ENCODE data around the gene NELFA. TPM values are rescaled to one million over a fixed set of nuclear protein-coding genes. Genes with fewer than 3 reads are reported as not detected.
A peak's percentile ranks its signal among the peaks of the same experiment; 100 is the strongest.

Gene NELFA
- total and polyA plus RNA-seq, 5 donors from 2014 or later = 20.2 to 50.7 (median 28.0) TPM

DNA sequence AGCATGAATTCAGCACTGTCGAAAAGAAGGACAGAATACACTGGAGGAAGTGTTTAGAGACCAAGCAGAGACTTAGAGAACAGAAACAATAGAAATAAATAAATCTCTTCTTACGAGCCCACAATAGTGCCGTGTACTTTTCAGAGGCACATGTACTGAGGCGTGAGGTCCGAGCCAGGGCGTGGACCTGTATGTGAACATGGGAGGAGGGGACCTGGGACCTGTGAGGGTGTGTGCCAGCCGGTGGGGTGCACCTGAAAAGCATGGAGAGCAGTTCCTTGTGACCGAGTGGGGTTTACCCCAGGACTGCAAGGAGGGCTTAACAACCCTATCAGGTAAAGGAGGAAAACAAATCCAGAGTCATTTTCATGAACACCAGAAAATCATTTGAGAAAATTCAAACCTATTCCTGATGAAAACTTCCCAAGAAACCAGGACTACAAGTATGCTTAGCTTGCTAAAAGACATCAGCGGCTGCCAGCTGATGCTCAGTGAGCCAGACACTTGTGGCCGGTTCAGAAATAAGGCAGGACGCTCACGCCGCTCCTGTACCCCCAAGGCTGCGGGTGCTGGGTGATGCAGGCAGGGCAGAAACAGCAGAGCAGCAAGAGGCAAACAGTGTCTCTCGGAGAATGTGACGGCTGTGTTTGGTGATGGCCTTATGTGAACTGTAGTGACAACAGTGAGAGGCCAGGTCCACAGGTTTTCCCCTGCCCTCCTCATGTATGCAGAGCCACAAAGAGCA is 37.1 kb downstream of the NELFA start:
- no peak for ATAC-seq (ENCODE audit: low read depth in 2 of 2)
- Histone ChIP-seq H3K4me1 (ENCODE audit: control insufficient read depth, insufficient read depth, low read length, poor library complexity, severe bottlenecking) (no peaks in the 10 kb centered on the region), H3K36me3 (ENCODE audit: control insufficient read depth, insufficient read depth, low read length) (peaks cover 63% of the 10 kb centered on the region), H3K9me3 (ENCODE audit: control insufficient read depth in 2 of 2, low read length in 2 of 2) (no peaks in the 10 kb centered on the region), H3K4me3 (ENCODE audit: low read depth, low read length) (no peak overlapping the region), H3K27me3 (ENCODE audit: control insufficient read depth, insufficient read depth, low read length) (no peaks in the 10 kb centered on the region), H3K27ac (ENCODE audit: insufficient read depth, low read length, poor library complexity, severe bottlenecking) (no peak overlapping the region)
- H3K27me3 Mint-ChIP-seq = no peaks in the 10 kb centered on the region
- no peaks in the 10 kb centered on the region for H3K9me3 Mint-ChIP-seq
- peaks cover 0 to 4% (median 0%) of the 10 kb centered on the region in 4 donors for H3K4me1 Mint-ChIP-seq
- no peak overlapping the region for H3K4me3 Mint-ChIP-seq
- H3K36me3 Mint-ChIP-seq = peaks cover 40% of the 10 kb centered on the region
- DNase-seq = no peak
- H3K27ac Mint-ChIP-seq = peak overlapping the region in 2 of 3 donors; percentile 54 to 77

DNA sequence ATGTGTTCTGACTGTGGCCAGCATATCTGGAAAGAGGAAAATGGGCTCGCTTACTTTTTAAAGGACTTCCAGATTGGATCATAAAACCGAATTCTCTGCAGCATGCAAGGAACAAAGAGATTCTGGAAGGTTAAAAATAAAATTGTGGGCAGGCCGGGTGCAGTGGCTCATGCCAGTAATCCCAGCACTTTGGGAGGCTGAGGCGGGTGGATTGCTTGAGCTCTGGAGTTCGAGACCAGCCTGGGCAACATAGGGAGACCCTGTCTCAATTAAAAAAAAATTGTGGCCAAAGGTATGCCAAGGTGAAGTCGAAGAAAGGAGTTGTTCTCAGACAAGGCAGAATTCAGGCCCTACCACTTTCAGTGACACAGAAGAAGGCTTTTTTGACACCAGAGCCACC is 37.8 kb downstream of the NELFA start:
- Mint-ChIP-seq H3K27ac (peak overlapping the region in 2 of 3 donors; percentile 54 to 77), H3K4me1 (peaks cover 0 to 7% (median 0%) of the 10 kb centered on the region in 4 donors), H3K27me3 (no peaks in the 10 kb centered on the region), H3K9me3 (no peaks in the 10 kb centered on the region), H3K4me3 (no peak overlapping the region), H3K36me3 (peaks cover 37% of the 10 kb centered on the region)
- H3K4me3 ChIP-seq (ENCODE audit: low read depth, low read length) = no peak overlapping the region
- ATAC-seq (ENCODE audit: low read depth in 2 of 2) (no peak), DNase-seq (no peak)
- no peaks in the 10 kb centered on the region for H3K4me1 ChIP-seq (ENCODE audit: control insufficient read depth, insufficient read depth, low read length, poor library complexity, severe bottlenecking)
- H3K36me3 ChIP-seq (ENCODE audit: control insufficient read depth, insufficient read depth, low read length) = peaks cover 56% of the 10 kb centered on the region
- H3K27ac ChIP-seq (ENCODE audit: insufficient read depth, low read length, poor library complexity, severe bottlenecking) = no peak overlapping the region
- no peaks in the 10 kb centered on the region for H3K27me3 ChIP-seq (ENCODE audit: control insufficient read depth, insufficient read depth, low read length)
- no peaks in the 10 kb centered on the region for H3K9me3 ChIP-seq (ENCODE audit: control insufficient read depth in 2 of 2, low read length in 2 of 2)

DNA sequence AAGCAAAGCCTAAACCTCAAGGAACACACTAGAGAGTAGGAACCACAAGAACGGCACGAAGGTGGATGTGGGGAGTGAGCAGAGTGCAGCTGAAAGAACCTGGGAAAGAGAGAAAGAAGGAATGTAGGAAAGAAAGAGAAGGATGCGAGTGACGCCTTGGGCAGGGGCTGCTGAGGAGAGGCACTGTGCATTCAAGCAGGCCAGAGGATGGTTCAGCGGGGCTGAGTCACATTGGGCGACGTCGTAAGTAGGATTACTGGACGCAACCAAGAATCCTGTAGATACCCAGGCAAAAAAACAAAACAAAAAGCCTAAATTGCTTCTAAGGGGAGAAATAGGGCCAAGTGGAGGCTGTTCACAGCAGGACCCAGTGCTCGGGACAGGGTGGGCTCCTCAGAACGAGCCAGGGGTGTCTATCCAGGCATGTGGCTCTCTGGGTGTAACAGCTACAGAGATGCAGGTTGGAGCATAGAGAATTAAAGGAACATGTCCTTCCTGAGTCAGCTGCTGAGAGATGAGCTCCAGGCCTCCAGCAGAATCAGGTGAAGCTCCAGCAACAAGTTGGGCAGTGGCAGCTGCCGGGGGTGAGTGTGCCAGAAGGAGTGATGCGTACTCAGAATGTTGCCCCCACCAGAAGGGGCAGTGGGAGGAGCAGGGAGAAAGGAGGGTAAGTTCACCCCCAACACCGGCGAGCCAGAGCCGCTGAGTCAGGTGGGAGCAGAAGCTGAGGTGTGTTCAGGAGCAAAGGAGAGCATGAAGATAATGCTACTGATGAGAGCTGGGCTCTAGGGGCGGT is 38.6 kb downstream of the NELFA start:
- no peak overlapping the region for H3K27ac ChIP-seq (ENCODE audit: insufficient read depth, low read length, poor library complexity, severe bottlenecking)
- H3K4me1 Mint-ChIP-seq = peaks cover 0 to 8% (median 0%) of the 10 kb centered on the region in 4 donors
- no peaks in the 10 kb centered on the region for H3K27me3 ChIP-seq (ENCODE audit: control insufficient read depth, insufficient read depth, low read length)
- peak overlapping the region in 2 of 3 donors; percentile 50 to 83 for H3K27ac Mint-ChIP-seq
- no peaks in the 10 kb centered on the region for H3K4me1 ChIP-seq (ENCODE audit: control insufficient read depth, insufficient read depth, low read length, poor library complexity, severe bottlenecking)
- no peaks in the 10 kb centered on the region for H3K9me3 ChIP-seq (ENCODE audit: control insufficient read depth in 2 of 2, low read length in 2 of 2)
- H3K4me3 Mint-ChIP-seq = no peak overlapping the region
- no peak overlapping the region for H3K4me3 ChIP-seq (ENCODE audit: low read depth, low read length)
- no peaks in the 10 kb centered on the region for H3K9me3 Mint-ChIP-seq
- no peaks in the 10 kb centered on the region for H3K27me3 Mint-ChIP-seq
- peaks cover 45% of the 10 kb centered on the region for H3K36me3 Mint-ChIP-seq
- ATAC-seq (ENCODE audit: low read depth in 2 of 2) (no peak), DNase-seq (no peak)
- H3K36me3 ChIP-seq (ENCODE audit: control insufficient read depth, insufficient read depth, low read length) = peaks cover 48% of the 10 kb centered on the region

DNA sequence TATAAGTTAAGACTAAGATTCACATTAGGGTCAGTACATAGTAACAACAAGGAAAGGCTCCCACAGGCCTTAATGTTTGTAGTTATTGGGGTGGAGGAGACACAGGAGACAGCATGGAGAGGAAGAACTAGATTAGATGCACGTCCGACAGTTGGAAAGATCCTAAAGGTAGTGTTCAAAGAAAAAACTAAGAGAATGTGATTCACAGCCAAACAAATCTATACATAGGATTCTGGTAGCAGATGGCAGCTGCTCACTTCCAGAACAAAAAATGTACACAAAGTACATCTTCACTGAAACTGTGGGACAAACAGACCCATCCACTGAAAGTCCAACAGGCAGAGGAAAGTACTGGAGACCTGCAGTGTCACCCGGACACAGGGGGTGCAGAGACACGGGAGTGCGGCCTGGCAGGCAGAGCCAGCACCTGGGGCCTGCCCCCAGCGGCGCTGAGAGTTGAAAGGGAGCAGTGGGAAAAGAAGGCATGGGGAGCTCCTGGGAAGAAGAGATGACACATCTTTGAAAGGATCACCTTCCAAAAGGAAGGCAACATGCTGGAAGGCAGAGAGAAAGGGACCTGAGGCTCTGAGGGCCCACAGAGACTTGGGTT is 40.0 kb downstream of the NELFA start:
- H3K27me3 Mint-ChIP-seq = no peaks in the 10 kb centered on the region
- H3K36me3 ChIP-seq (ENCODE audit: control insufficient read depth, insufficient read depth, low read length) = peaks cover 49% of the 10 kb centered on the region
- H3K9me3 ChIP-seq (ENCODE audit: control insufficient read depth in 2 of 2, low read length in 2 of 2) = no peaks in the 10 kb centered on the region
- H3K4me3 ChIP-seq (ENCODE audit: low read depth, low read length) = no peak overlapping the region
- DNase-seq (no peak), ATAC-seq (ENCODE audit: low read depth in 2 of 2) (no peak)
- peak overlapping the region; percentile 1 to 58 (median 19) for H3K27ac Mint-ChIP-seq
- peaks cover 44% of the 10 kb centered on the region for H3K36me3 Mint-ChIP-seq
- H3K4me1 ChIP-seq (ENCODE audit: control insufficient read depth, insufficient read depth, low read length, poor library complexity, severe bottlenecking) = no peaks in the 10 kb centered on the region
- H3K27me3 ChIP-seq (ENCODE audit: control insufficient read depth, insufficient read depth, low read length) = no peaks in the 10 kb centered on the region
- no peak overlapping the region for H3K4me3 Mint-ChIP-seq
- H3K9me3 Mint-ChIP-seq = no peaks in the 10 kb centered on the region
- peaks cover 0 to 8% (median 0%) of the 10 kb centered on the region in 4 donors for H3K4me1 Mint-ChIP-seq
- H3K27ac ChIP-seq (ENCODE audit: insufficient read depth, low read length, poor library complexity, severe bottlenecking) = no peak overlapping the region

DNA sequence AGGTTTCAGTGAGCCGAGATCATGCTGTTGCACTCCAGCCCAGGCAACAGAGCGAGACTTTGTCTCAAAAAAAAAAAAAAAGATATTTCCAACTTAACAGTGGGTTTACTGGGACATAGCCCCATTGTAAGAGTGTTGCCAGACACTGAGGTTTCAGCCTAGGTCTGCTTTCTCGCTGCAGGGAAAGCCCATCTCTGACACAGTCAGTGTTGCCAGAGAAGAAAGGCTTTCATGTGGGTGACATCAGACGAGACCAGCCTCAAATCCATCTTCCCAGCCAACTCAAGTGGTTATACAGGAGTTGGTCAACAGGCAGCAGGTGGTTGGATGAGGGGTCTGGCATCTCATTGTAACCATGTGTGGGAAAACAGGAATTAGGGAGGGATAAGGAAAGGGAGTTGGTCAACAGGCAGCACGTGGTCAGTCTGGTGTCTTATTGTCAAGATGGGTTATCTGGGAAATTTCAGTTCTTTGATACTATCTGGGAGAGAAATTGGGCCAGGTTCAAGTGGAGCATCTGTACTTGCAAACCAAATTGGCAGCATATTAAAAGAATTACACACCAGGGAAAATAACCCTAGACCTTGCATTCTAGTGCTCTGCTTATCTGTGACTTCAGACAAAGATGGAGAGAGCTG is 41.1 kb downstream of the NELFA start:
- no peak overlapping the region for H3K4me3 ChIP-seq (ENCODE audit: low read depth, low read length)
- ATAC-seq (ENCODE audit: low read depth in 2 of 2) (no peak), DNase-seq (no peak)
- H3K27ac ChIP-seq (ENCODE audit: insufficient read depth, low read length, poor library complexity, severe bottlenecking) = no peak overlapping the region
- no peaks in the 10 kb centered on the region for H3K27me3 Mint-ChIP-seq
- H3K27me3 ChIP-seq (ENCODE audit: control insufficient read depth, insufficient read depth, low read length) = no peaks in the 10 kb centered on the region
- no peaks in the 10 kb centered on the region for H3K4me1 ChIP-seq (ENCODE audit: control insufficient read depth, insufficient read depth, low read length, poor library complexity, severe bottlenecking)
- H3K9me3 Mint-ChIP-seq = no peaks in the 10 kb centered on the region
- no peaks in the 10 kb centered on the region for H3K9me3 ChIP-seq (ENCODE audit: control insufficient read depth in 2 of 2, low read length in 2 of 2)
- H3K27ac Mint-ChIP-seq = peak overlapping the region in 2 of 3 donors; percentile 5 to 81
- peaks cover 43% of the 10 kb centered on the region for H3K36me3 Mint-ChIP-seq
- peaks cover 49% of the 10 kb centered on the region for H3K36me3 ChIP-seq (ENCODE audit: control insufficient read depth, insufficient read depth, low read length)
- no peak overlapping the region for H3K4me3 Mint-ChIP-seq
- H3K4me1 Mint-ChIP-seq = peaks cover 0 to 8% (median 0%) of the 10 kb centered on the region in 4 donors

DNA sequence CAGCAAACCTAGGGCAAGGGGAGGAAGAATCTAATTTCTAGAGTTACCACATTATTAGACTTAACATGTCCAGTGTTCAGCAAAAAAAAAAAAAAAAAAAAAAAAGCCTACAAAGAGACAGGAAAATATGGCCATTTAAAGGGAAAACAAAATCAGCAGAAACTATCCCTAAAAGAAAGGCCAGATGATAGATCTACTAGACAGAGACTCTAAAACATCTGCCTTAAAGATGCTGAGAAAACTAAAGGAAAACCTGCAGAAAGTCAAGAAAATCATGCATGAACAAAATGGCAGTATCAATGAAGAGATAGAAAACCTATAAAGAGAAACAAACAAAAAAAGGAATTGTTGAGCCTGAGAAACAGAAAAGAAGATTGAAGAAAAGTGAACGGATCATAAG is 43.8 kb downstream of the NELFA start:
- Mint-ChIP-seq H3K27ac (peak overlapping the region in 2 of 3 donors; percentile 51 to 72), H3K4me1 (peaks cover 0 to 8% (median 0%) of the 10 kb centered on the region in 4 donors), H3K36me3 (peaks cover 46% of the 10 kb centered on the region), H3K27me3 (no peaks in the 10 kb centered on the region), H3K4me3 (no peak overlapping the region), H3K9me3 (no peaks in the 10 kb centered on the region)
- Histone ChIP-seq H3K9me3 (ENCODE audit: control insufficient read depth in 2 of 2, low read length in 2 of 2) (no peaks in the 10 kb centered on the region), H3K4me3 (ENCODE audit: low read depth, low read length) (no peak overlapping the region), H3K27me3 (ENCODE audit: control insufficient read depth, insufficient read depth, low read length) (no peaks in the 10 kb centered on the region), H3K36me3 (ENCODE audit: control insufficient read depth, insufficient read depth, low read length) (peaks cover 60% of the 10 kb centered on the region), H3K27ac (ENCODE audit: insufficient read depth, low read length, poor library complexity, severe bottlenecking) (no peak overlapping the region), H3K4me1 (ENCODE audit: control insufficient read depth, insufficient read depth, low read length, poor library complexity, severe bottlenecking) (no peaks in the 10 kb centered on the region)
- no peak for DNase-seq
- ATAC-seq (ENCODE audit: low read depth in 2 of 2) = no peak

DNA sequence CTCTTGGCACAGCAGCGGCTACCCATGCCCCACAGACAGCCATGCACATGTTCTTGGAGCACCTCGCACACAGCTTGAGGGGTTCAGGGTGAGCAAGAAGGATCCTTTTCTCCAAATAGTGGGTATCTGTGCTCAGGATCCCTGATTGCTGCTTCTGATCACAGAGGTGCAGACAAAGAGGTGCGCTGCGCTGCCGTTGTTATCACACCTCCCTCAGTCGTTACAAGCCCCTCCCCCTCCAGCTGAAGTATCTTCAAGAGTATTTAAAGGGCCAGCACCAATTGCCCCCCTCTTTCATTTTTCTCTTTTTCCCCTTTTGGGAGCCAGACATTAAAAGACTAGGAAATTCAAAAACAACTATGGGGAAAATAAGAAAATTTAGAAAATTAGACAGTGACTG is 44.3 kb downstream of the NELFA start:
- Histone ChIP-seq H3K4me1 (ENCODE audit: control insufficient read depth, insufficient read depth, low read length, poor library complexity, severe bottlenecking) (no peaks in the 10 kb centered on the region), H3K36me3 (ENCODE audit: control insufficient read depth, insufficient read depth, low read length) (peaks cover 60% of the 10 kb centered on the region), H3K27me3 (ENCODE audit: control insufficient read depth, insufficient read depth, low read length) (no peaks in the 10 kb centered on the region), H3K4me3 (ENCODE audit: low read depth, low read length) (no peak overlapping the region), H3K27ac (ENCODE audit: insufficient read depth, low read length, poor library complexity, severe bottlenecking) (no peak overlapping the region), H3K9me3 (ENCODE audit: control insufficient read depth in 2 of 2, low read length in 2 of 2) (no peaks in the 10 kb centered on the region)
- DNase-seq (no peak), ATAC-seq (ENCODE audit: low read depth in 2 of 2) (no peak)
- Mint-ChIP-seq H3K36me3 (peaks cover 43% of the 10 kb centered on the region), H3K27ac (peak overlapping the region in 1 of 3 donors; percentile 68), H3K9me3 (no peaks in the 10 kb centered on the region), H3K4me3 (no peak overlapping the region), H3K4me1 (peaks cover 0 to 8% (median 0%) of the 10 kb centered on the region in 4 donors), H3K27me3 (no peaks in the 10 kb centered on the region)

Measured in CD4-positive, CD25-positive, alpha-beta regulatory T cell (primary cell).